Hepatocyte (in vitro differentiated cells): ENCODE measurements around the gene ASTN2.

Experiments used
- EZH2phosphoT487 ChIP-seq: fragments of 200-600 bp; sonication (generic); IDR thresholded peaks from one replicate; pipeline ENCODE4 v1.6.1; 2018; ENCODE audit warnings: antibody characterized with exemption, mild to moderate bottlenecking, low read depth, moderate library complexity; ENCODE audit not compliant: unreplicated experiment, severe bottlenecking
- TF ChIP-seq, protein P1 (sequence below): fragments of 200-600 bp; sonication (generic); IDR thresholded peaks from 2 replicates; pipeline ENCODE4 v1.5.1; 2016; ENCODE audit warnings: antibody characterized with exemption, mild to moderate bottlenecking; ENCODE audit not compliant: poor library complexity

DNA sequence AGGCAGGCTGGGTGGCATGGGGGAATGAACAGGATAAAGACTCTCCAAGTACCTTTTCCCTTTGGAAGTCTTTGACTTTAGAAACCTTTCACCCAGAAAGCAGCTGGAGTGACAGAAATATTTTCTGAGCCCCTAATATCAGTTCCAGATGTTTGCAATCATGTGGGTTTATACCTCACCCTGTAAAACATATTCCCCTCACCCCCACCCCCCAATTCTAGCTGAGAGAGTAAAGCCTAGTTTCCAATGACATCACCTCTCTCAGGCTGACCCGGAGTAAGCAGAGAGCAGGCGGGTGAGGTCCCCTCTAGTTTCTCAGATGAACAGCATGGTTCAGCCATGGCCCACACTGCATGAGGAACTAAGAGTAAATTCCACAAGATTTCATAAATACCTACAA, 810.6 kb downstream of the ASTN2 start:
- TF ChIP-seq, protein P1, sequence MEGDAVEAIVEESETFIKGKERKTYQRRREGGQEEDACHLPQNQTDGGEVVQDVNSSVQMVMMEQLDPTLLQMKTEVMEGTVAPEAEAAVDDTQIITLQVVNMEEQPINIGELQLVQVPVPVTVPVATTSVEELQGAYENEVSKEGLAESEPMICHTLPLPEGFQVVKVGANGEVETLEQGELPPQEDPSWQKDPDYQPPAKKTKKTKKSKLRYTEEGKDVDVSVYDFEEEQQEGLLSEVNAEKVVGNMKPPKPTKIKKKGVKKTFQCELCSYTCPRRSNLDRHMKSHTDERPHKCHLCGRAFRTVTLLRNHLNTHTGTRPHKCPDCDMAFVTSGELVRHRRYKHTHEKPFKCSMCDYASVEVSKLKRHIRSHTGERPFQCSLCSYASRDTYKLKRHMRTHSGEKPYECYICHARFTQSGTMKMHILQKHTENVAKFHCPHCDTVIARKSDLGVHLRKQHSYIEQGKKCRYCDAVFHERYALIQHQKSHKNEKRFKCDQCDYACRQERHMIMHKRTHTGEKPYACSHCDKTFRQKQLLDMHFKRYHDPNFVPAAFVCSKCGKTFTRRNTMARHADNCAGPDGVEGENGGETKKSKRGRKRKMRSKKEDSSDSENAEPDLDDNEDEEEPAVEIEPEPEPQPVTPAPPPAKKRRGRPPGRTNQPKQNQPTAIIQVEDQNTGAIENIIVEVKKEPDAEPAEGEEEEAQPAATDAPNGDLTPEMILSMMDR: no peak
- TF ChIP-seq EZH2phosphoT487: no peak
